HepG2 (cell line): ENCODE measurements around the gene THAP3. TPM values are rescaled to one million over a fixed set of nuclear protein-coding genes. Genes with fewer than 3 reads are reported as not detected.

Experiments used
- BRD4 ChIP-seq: sonication (generic); formaldehyde crosslinking; IDR thresholded peaks from 2 replicates; pipeline ENCODE4 v1.4.0; 2020; ENCODE audit warnings: missing genetic modification reagents
- FOXC1 ChIP-seq: sonication (generic); formaldehyde crosslinking; IDR thresholded peaks from 2 replicates; pipeline ENCODE4 v1.8.0; 2022; ENCODE audit warnings: mild to moderate bottlenecking, missing genetic modification reagents, borderline replicate concordance
- FOXO4 ChIP-seq: sonication (generic); formaldehyde crosslinking; conservative IDR thresholded peaks from 2 replicates; pipeline ENCODE4 v1.8.1; 2023; ENCODE audit warnings: missing genetic modification reagents
- KAT2B ChIP-seq: fragments of 150-350 bp; IDR thresholded peaks from 2 replicates; pipeline ENCODE4 v1.6.1; 2014; ENCODE audit warnings: low read depth, low read length, borderline replicate concordance
- PLRG1 ChIP-seq: fragments of 450-650 bp; conservative IDR thresholded peaks from 2 replicates; pipeline ENCODE4 v1.6.1; 2016
- SMARCE1 ChIP-seq: fragments of 450-650 bp; IDR thresholded peaks from 2 replicates; pipeline ENCODE4 v1.6.1; 2017; ENCODE audit warnings: borderline replicate concordance
- SOX6 ChIP-seq, 2 experiments: fragments of 450-650 bp in 1 of 2; sonication (generic) in 1 of 2; formaldehyde crosslinking in 1 of 2; IDR thresholded peaks; 2 replicates each; pipeline versions ENCODE4 v1.4.0 to v1.6.1; 2017 to 2020; ENCODE audit warnings: antibody characterized with exemption in 1 of 2, mild to moderate bottlenecking in 1 of 2, missing genetic modification reagents in 1 of 2
- SRSF9 ChIP-seq: fragments of 200-400 bp; formaldehyde crosslinking; IDR thresholded peaks from 2 replicates; pipeline ENCODE4 v1.6.1; 2018; ENCODE audit warnings: borderline replicate concordance, mild to moderate bottlenecking, low read depth, low read length; ENCODE audit not compliant: insufficient read depth, poor library complexity, severe bottlenecking
- TFDP1 ChIP-seq: IDR thresholded peaks from 2 replicates; pipeline ENCODE4 v1.6.1; 2016; ENCODE audit warnings: missing compliant biosample characterization, missing genetic modification reagents, borderline replicate concordance
- TRIM22 ChIP-seq: fragments of 450-650 bp; IDR thresholded peaks from 2 replicates; pipeline ENCODE4 v1.6.1; 2017
- ZKSCAN1 ChIP-seq: fragments of 150-350 bp; IDR thresholded peaks from 2 replicates; pipeline ENCODE4 v1.6.1; 2014; ENCODE audit warnings: low read length
- ZNF263 ChIP-seq: sonication (generic); formaldehyde crosslinking; IDR thresholded peaks from 2 replicates; pipeline ENCODE4 v1.4.0; 2020; ENCODE audit warnings: missing genetic modification reagents
- polyA plus RNA-seq, 8 experiments: library from polyadenylated mRNA; depleted of rRNA in 3 of 8; stranded (reverse) in 7 of 8; unstranded in 1 of 8; fragments of >200 nt; fragmentation: Illumina TruSeq in 4 of 8; extraction: Trizol in 4 of 8; gene quantifications; 2 replicates each; pipeline versions ENCODE4 v1.2.1 to v1.2.3, GENCODE V29; 2011 to 2016; ENCODE audit warnings: low read depth in 4 of 8, missing spikeins in 1 of 8, mixed read lengths in 1 of 8; ENCODE audit not compliant: insufficient read depth in 1 of 8
- total RNA-seq, 5 experiments: library from RNA; depleted of rRNA; stranded (reverse); fragments of >200 nt; fragmentation: Illumina TruSeq; extraction: Trizol; gene quantifications; 2 replicates each; pipeline ENCODE4 v1.2.3, GENCODE V29; 2016; ENCODE audit warnings: low read depth in 1 of 5
- TF ChIP-seq, protein P1 (sequence below): sonication (generic); formaldehyde crosslinking; IDR thresholded peaks from 2 replicates; pipeline ENCODE4 v1.5.1; 2020; ENCODE audit warnings: mild to moderate bottlenecking, moderate library complexity, missing genetic modification reagents
- TF ChIP-seq, protein P2 (sequence below): IDR thresholded peaks from 2 replicates; pipeline ENCODE4 v1.6.1; 2016
- TF ChIP-seq, protein P3 (sequence below): IDR thresholded peaks from 2 replicates; pipeline ENCODE4 v1.6.1; 2016; ENCODE audit warnings: mild to moderate bottlenecking
- TF ChIP-seq, protein P4 (sequence below): sonication (generic); formaldehyde crosslinking; IDR thresholded peaks from 2 replicates; pipeline ENCODE4 v1.8.1; 2023; ENCODE audit warnings: mild to moderate bottlenecking, missing genetic modification reagents

The THAP3 gene
- total and polyA plus RNA-seq, 2 of the 13 experiments (the other 11 are each of a cell fraction or from before 2014, with no cell fraction given), result 10.3 to 14.9 TPM

- TF ChIP-seq, protein P1, sequence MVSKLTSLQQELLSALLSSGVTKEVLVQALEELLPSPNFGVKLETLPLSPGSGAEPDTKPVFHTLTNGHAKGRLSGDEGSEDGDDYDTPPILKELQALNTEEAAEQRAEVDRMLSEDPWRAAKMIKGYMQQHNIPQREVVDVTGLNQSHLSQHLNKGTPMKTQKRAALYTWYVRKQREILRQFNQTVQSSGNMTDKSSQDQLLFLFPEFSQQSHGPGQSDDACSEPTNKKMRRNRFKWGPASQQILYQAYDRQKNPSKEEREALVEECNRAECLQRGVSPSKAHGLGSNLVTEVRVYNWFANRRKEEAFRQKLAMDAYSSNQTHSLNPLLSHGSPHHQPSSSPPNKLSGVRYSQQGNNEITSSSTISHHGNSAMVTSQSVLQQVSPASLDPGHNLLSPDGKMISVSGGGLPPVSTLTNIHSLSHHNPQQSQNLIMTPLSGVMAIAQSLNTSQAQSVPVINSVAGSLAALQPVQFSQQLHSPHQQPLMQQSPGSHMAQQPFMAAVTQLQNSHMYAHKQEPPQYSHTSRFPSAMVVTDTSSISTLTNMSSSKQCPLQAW (CRISPR knock-in tag), result peak; percentile 41; the same call in 1 of the 2 replicates
- TF ChIP-seq, protein P2, sequence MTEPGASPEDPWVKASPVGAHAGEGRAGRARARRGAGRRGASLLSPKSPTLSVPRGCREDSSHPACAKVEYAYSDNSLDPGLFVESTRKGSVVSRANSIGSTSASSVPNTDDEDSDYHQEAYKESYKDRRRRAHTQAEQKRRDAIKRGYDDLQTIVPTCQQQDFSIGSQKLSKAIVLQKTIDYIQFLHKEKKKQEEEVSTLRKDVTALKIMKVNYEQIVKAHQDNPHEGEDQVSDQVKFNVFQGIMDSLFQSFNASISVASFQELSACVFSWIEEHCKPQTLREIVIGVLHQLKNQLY (CRISPR knock-in tag), result 0 out of 2 replicates have a peak, but pooled peaks have one; percentile 21
- TF ChIP-seq, protein P3, sequence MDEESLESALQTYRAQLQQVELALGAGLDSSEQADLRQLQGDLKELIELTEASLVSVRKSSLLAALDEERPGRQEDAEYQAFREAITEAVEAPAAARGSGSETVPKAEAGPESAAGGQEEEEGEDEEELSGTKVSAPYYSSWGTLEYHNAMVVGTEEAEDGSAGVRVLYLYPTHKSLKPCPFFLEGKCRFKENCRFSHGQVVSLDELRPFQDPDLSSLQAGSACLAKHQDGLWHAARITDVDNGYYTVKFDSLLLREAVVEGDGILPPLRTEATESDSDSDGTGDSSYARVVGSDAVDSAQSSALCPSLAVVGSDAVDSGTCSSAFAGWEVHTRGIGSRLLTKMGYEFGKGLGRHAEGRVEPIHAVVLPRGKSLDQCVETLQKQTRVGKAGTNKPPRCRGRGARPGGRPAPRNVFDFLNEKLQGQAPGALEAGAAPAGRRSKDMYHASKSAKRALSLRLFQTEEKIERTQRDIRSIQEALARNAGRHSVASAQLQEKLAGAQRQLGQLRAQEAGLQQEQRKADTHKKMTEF (CRISPR knock-in tag), result no peak
- TF ChIP-seq SRSF9 (no peak), ZKSCAN1 (no peak), KAT2B (no peak), FOXC1 (CRISPR knock-in tag) (no peak), TRIM22 (no peak), BRD4 (no peak), TFDP1 (no peak), FOXO4 (no peak), SMARCE1 (no peak), SOX6 (IDR thresholded peaks at IDR 0.05) (no peak), SOX6 (CRISPR knock-in tag; IDR thresholded peaks at IDR 0.05) (peak; percentile 20; the same call in 1 of the 2 replicates), PLRG1 (no peak), ZNF263 (no peak)
- TF ChIP-seq, protein P4, sequence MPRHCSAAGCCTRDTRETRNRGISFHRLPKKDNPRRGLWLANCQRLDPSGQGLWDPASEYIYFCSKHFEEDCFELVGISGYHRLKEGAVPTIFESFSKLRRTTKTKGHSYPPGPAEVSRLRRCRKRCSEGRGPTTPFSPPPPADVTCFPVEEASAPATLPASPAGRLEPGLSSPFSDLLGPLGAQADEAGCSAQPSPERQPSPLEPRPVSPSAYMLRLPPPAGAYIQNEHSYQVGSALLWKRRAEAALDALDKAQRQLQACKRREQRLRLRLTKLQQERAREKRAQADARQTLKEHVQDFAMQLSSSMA (CRISPR knock-in tag), result no peak; the same call in 1 of the 2 replicates
Measured at GRCh38 chr1:6601049-6601922, 23.4 kb upstream of the THAP3 start (continued).
